ENCODE results near the gene DOCK3.
"Not testable (repeated sequence)": the region's sequence is repeated elsewhere in the genome, so short reads cannot be mapped to it uniquely, and the experiment has no call there.

DNA sequence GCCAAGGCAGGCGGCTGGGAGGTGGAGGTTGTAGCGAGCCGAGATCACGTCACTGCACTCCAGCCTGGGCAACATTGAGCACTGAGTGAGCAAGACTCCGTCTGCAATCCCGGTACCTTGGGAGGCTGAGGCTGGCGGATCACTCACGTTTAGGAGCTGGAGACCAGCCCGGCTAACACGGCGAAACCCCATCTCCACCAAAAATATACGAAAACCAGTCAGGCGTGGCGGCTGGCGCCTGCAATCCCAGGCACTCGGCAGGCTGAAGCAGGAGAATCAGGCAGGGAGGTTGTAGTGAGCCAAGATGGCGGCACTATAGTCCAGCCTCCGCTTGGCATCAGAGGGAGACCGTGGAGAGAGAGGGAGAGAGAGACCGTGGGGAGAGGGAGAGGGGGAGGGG is 129.6 kb downstream of the DOCK3 start:
- TF ChIP-seq, protein P1, sequence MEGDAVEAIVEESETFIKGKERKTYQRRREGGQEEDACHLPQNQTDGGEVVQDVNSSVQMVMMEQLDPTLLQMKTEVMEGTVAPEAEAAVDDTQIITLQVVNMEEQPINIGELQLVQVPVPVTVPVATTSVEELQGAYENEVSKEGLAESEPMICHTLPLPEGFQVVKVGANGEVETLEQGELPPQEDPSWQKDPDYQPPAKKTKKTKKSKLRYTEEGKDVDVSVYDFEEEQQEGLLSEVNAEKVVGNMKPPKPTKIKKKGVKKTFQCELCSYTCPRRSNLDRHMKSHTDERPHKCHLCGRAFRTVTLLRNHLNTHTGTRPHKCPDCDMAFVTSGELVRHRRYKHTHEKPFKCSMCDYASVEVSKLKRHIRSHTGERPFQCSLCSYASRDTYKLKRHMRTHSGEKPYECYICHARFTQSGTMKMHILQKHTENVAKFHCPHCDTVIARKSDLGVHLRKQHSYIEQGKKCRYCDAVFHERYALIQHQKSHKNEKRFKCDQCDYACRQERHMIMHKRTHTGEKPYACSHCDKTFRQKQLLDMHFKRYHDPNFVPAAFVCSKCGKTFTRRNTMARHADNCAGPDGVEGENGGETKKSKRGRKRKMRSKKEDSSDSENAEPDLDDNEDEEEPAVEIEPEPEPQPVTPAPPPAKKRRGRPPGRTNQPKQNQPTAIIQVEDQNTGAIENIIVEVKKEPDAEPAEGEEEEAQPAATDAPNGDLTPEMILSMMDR (IDR thresholded peaks at IDR 0.05; ENCODE audit: poor library complexity, severe bottlenecking): not testable (repeated sequence)
- not testable (repeated sequence) for TF ChIP-seq EZH2 (IDR thresholded peaks at IDR 0.05; ENCODE audit: borderline replicate concordance, insufficient read depth, low read length, poor library complexity, severe bottlenecking)

Measured in neural cell (in vitro differentiated cells).